ENCODE results near the gene SPRR2G.
"Not testable (repeated sequence)": the region's sequence is repeated elsewhere in the genome, so short reads cannot be mapped to it uniquely, and the experiment has no call there.

DNA sequence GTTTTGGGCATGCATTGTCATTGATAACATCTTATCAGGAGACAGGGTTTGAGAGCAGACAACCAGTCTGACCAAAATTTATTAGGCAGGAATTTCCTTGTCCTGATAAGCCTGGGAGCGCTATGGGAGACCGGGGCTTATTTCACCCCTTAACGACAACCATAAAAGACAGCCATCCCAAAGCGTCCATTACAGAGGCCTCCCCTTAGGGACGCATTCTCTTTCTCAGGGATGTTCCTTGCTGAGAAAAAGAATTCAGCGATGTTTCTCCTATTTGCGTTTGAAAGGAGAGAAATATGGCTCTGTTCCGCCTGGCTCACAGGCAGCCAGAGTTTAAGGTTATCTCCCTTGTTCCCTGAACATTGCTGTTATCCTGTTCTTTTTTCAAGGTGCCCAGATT, 26.9 kb downstream of the SPRR2G start:
- TF ChIP-seq CTCF (IDR thresholded peaks at IDR 0.05; ENCODE audit: low read length); EZH2 (IDR thresholded peaks at IDR 0.05; ENCODE audit: borderline replicate concordance, low read length): not testable (repeated sequence)

Measured in OCI-LY1 (cell line).